ENCODE results near the gene PLCB1.

DNA sequence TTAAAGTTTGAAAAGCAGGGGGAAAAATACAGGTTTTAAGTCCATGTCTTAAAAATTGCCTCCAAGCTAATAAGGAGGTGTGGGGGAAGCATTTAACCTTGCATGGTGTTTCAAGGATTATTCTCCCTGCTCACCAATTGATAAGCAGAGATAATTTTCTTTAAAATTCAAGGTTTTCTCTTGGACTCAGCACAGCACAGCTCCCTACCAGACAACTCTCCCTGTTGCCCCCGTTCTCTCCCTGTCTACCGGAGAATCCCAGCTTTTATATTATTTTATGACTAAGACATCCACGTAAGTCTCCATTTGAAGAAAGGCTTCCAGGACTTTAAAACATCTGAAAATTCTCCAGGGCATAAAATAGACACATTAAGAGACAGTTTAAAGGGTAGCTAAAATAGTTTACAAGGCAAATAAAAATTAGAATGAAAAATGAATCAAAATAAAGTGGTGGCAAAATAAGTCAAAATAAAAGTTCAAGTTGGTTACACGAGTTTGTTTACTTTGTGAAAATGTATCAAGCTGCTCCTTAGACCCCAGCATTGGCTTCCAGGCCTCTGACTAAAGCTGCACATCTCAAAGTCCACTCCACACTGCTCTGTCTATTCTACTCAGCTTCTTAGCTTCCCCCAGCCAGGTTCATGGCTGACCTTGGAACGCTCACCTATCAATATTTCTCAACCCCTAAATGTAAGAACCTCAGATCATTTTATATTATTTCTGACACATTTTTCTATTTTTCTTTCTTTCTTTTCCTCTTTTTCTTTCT is 748.2 kb downstream of the PLCB1 start:
- TF ChIP-seq CTCF (IDR thresholded peaks at IDR 0.05; ENCODE audit: low read depth, low read length) (no peak), POLR2A (IDR thresholded peaks at IDR 0.05; ENCODE audit: extremely low read depth, insufficient read length) (no peak)
